Breast epithelium (tissue), 4 donors: ENCODE results near the gene SUCO. TPM values are rescaled to one million over a fixed set of nuclear protein-coding genes. Genes with fewer than 3 reads are reported as not detected.

Experiments used
- DNase-seq, 2 donors: peaks; one replicate each; pipeline ENCODE4 v3.0.0-alpha.2; 2019; ENCODE audit warnings: low spot score in 2 of 2
- H3K27ac ChIP-seq, 2 donors: fragments of 200-600 bp; sonication (generic) in 1 of 2; one replicate each; pipeline ENCODE4 v1.5.1; 2016 to 2019; ENCODE audit warnings: mild to moderate bottlenecking in 1 of 2
- H3K27me3 ChIP-seq, 2 donors: fragments of 200-600 bp; sonication (generic) in 1 of 2; one replicate each; pipeline versions ENCODE4 v1.5.1 to v1.6.0; 2017 to 2019; ENCODE audit warnings: control low read depth in 1 of 2, mild to moderate bottlenecking in 1 of 2
- H3K36me3 ChIP-seq: fragments of 200-600 bp; one replicate; pipeline ENCODE4 v1.5.1; 2019
- H3K4me1 ChIP-seq, 2 donors: fragments of 200-600 bp; sonication (generic); one replicate each; pipeline ENCODE4 v1.5.1; 2016 to 2019; ENCODE audit warnings: control low read depth in 1 of 2
- H3K4me3 ChIP-seq, 3 donors: fragments of 200-600 bp; sonication (generic); 1 replicate in 2 of 3; 2 replicates in 1 of 3; pipeline ENCODE4 v1.5.1; 2016 to 2019; ENCODE audit warnings: mild to moderate bottlenecking in 3 of 3, moderate library complexity in 2 of 3
- H3K9me3 ChIP-seq, 2 donors: fragments of 200-600 bp; sonication (generic) in 1 of 2; one replicate each; pipeline ENCODE4 v1.5.1; 2016 to 2019; ENCODE audit warnings: control low read depth in 1 of 2
- CTCF ChIP-seq, 3 donors: fragments of 450-650 bp; IDR thresholded peaks; one replicate each; pipeline ENCODE4 v1.5.1; 2016 to 2017; ENCODE audit warnings: antibody characterized with exemption in 3 of 3, mild to moderate bottlenecking in 3 of 3, moderate library complexity in 3 of 3
- POLR2A ChIP-seq: fragments of 450-650 bp; IDR thresholded peaks from one replicate; pipeline ENCODE4 v1.6.1; 2016; ENCODE audit warnings: antibody characterized with exemption, mild to moderate bottlenecking, moderate library complexity
- POLR2AphosphoS5 ChIP-seq, 3 donors: sonication (generic); formaldehyde crosslinking; IDR thresholded peaks; one replicate each; pipeline ENCODE4 v1.6.1; 2017; ENCODE audit warnings: antibody characterized with exemption in 3 of 3
- intact Hi-C: fragments of 100-400 bp; cut with DNase I; formaldehyde crosslinking; loops from one replicate; pipeline ENCODE4 v1.15.1; 2023; ENCODE audit warnings: low total_unique reads
- total RNA-seq, 3 donors: library from RNA; depleted of rRNA; stranded (reverse); fragments of >200 nt; gene quantifications; one replicate each; pipeline ENCODE4 v1.1.0, GENCODE V29; 2016

The SUCO gene
- total RNA-seq, 3 donors from 2014 or later, result 29.6 to 70.8 (median 43.9) TPM

DNA sequence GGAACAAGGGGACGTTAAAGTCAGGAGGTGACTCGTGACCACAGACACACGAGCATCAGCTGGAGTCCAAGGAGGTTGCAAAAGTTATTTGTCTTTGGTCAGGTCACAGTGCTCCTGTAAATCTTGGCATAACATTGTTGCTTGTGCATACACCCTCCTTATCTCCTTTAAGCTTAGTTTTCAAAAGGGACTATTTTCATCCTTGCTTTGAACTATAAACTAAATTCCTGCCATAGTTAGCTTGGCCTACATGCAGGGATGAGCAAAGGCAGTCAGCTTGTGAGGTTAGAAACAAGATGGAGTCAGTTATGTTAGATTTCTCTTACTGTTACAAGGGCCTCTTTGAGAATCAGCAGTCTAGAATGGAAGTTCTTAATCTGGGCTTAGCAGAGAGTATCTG, 97.9 kb downstream of the SUCO start:
- TF ChIP-seq POLR2A (no peak), CTCF (IDR thresholded peaks at IDR 0.05) (no peak), POLR2AphosphoS5 (IDR thresholded peaks at IDR 0.05) (no peak)
- Histone ChIP-seq H3K27me3 (no peaks in the 10 kb centered on the region), H3K9me3 (peaks cover 8 to 9% of the 10 kb centered on the region in 2 donors), H3K27ac (no peak overlapping the region), H3K4me3 (no peak overlapping the region), H3K36me3 (no peaks in the 10 kb centered on the region), H3K4me1 (no peaks in the 10 kb centered on the region)
- intact Hi-C loops, result no loop called here
- DNase-seq, result no peak

DNA sequence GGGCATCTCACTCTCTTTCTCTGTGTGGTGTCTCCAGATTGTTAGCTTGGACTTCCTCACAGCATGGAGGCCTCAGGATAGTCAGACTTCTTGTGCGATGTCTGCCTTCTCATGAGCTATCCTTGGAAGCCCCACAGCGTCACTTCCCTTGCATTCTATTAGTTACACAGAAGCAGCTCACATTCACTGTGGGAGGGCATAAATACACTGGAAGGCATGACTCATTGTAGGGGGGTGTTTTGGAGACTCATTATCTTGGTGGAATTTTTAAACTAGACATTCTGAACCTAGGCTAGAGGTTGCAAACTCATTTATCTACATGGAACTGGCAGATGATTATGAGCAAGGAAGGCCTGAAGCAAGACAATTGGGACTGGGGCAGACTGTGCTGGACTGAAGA, 104.6 kb downstream of the SUCO start:
- intact Hi-C loops, result no loop called here
- DNase-seq, result no peak
- no peak for TF ChIP-seq POLR2A
- no peak for TF ChIP-seq CTCF (IDR thresholded peaks at IDR 0.05)
- TF ChIP-seq POLR2AphosphoS5 (IDR thresholded peaks at IDR 0.05), result no peak

DNA sequence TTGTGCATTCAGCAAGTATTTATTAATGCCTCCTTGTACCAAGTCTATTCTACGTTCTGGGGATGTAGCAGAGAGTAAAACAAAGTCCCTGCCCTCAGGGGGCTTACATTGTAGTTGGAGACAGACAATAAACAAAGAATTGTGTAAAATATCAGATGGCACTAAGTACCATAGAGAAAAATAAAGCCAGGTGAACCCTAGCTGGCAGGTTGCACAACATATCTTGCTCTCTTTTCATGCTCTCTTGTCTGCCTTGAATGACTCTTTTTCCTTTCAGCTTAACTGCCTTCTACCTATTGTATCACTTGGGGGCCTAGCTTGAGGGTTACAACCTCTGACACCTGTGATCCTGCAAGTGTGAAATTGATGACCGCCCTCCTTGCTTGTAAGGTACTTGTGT, 105.3 kb downstream of the SUCO start:
- Histone ChIP-seq H3K27me3 (no peaks in the 10 kb centered on the region), H3K4me3 (no peak overlapping the region), H3K4me1 (no peaks in the 10 kb centered on the region), H3K36me3 (no peaks in the 10 kb centered on the region), H3K27ac (no peak overlapping the region), H3K9me3 (no peaks in the 10 kb centered on the region)
- intact Hi-C loops, result no loop called here
- no peak for TF ChIP-seq POLR2A
- no peak for TF ChIP-seq POLR2AphosphoS5 (IDR thresholded peaks at IDR 0.05)
- TF ChIP-seq CTCF (IDR thresholded peaks at IDR 0.05), result no peak
- no peak for DNase-seq

More for the DNA sequence above, 104.6 kb downstream of the SUCO start:
- H3K27ac ChIP-seq, result no peak overlapping the region
- H3K36me3 ChIP-seq, result no peaks in the 10 kb centered on the region
- no peak overlapping the region for H3K4me3 ChIP-seq
- no peaks in the 10 kb centered on the region for H3K27me3 ChIP-seq
- H3K4me1 ChIP-seq, result no peaks in the 10 kb centered on the region
- H3K9me3 ChIP-seq, result no peaks in the 10 kb centered on the region

DNA sequence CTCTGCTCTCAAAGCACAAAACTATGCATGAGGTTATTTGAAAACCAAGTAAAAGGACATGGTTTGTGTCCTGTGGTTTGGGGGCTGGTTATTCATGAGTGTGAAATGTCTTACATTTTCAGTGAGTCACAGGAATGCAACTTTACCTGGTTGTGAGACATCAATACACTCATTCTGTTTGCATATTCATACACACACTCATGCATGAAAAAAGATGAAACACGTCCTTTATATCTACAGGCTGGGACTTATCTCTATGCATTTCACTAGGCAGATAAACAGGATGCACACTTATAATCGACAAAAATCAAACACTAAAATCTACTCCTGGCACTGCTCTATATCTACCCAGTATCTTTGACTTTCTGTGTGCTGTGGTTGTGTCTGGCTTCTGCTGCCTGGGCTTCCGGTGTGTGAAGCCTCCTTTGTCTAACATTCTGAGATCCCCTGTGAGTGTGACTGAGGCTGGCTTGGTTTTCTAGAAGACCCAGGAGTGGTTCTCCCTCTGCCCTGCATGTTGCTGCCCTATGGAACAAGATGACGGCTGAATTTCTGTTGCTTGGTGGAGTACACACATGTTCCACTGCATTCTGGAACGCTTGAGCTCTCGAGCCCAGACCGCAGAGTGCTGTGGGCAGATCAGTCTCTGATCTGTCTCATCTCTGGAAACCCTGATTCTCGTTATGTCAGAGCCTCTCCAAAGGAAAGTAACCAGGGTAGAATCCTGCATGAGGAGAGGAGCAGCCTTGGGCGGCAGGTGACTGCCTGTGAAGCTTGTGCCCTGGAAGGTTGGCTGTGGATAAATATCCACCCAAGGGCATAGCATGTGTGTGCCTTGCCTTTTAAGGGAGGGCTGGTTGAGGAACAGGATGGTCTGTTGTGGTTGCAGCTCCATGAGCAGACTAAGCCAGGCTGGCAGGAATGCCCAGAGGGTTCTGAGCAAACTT, 106.2 kb downstream of the SUCO start:
- H3K4me1 ChIP-seq, result no peaks in the 10 kb centered on the region
- intact Hi-C loops, result no loop called here
- H3K36me3 ChIP-seq, result no peaks in the 10 kb centered on the region
- H3K9me3 ChIP-seq, result no peaks in the 10 kb centered on the region
- no peaks in the 10 kb centered on the region for H3K27me3 ChIP-seq
- TF ChIP-seq POLR2AphosphoS5 (IDR thresholded peaks at IDR 0.05), result no peak
- TF ChIP-seq POLR2A, result no peak
- no peak for TF ChIP-seq CTCF (IDR thresholded peaks at IDR 0.05)
- H3K4me3 ChIP-seq, result peak overlapping the region in 1 of 3 donors; percentile 35
- peak in 1 of 2 donors; percentile 21 for DNase-seq
- H3K27ac ChIP-seq, result peak overlapping the region in 1 of 2 donors; percentile 7

DNA sequence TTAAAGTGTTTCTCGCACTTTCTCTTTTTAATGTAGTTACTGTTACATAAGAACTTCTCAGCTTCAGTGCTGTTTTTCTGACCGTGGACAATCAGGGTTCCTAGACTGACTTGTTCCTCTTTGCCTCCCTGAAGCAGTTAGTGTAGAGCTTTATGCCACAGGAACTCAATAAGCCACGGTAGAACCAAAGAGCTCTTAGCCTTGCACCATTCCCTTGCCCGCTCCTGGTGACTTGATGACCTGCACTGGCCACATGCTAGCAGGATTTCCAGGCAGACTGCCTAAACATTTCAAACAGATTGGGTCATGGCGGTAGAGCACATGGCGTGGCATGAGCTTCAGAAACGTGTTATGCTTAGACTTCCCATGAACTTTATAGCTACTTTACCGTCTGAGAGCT, 107.2 kb downstream of the SUCO start:
- H3K27me3 ChIP-seq, result no peaks in the 10 kb centered on the region
- no peak overlapping the region for H3K4me3 ChIP-seq

More for the DNA sequence above, 107.2 kb downstream of the SUCO start:
- DNase-seq, result no peak
- Histone ChIP-seq H3K27ac (no peak overlapping the region), H3K36me3 (no peaks in the 10 kb centered on the region), H3K4me1 (no peaks in the 10 kb centered on the region), H3K9me3 (no peaks in the 10 kb centered on the region)
- intact Hi-C loops, result no loop called here
- TF ChIP-seq POLR2AphosphoS5 (IDR thresholded peaks at IDR 0.05), result no peak
- TF ChIP-seq POLR2A, result no peak
- TF ChIP-seq CTCF (IDR thresholded peaks at IDR 0.05), result no peak
